Measurements from ENCODE around the gene KDM5A. TPM values are rescaled to one million over a fixed set of nuclear protein-coding genes. Genes with fewer than 3 reads are reported as not detected.

Gene KDM5A
- total RNA-seq, 2 donors from 2014 or later = 24.4 to 67.6 TPM

GRCh38 chr12:256225-256624, 132.9 kb downstream of the KDM5A start:
- no peak for ATAC-seq
- no peaks in the 10 kb centered on the region for H3K4me1 ChIP-seq
- DNase-seq = no peak
- no peaks in the 10 kb centered on the region for H3K36me3 ChIP-seq (replicated peaks in 1 of 2; ENCODE audit: insufficient read depth in 1 of 2, low read depth in 2 of 2)
- H3K27me3 ChIP-seq = no peaks in the 10 kb centered on the region
- TF ChIP-seq CTCF (IDR thresholded peaks at IDR 0.05) (no peak), POLR2A (IDR thresholded peaks at IDR 0.05) (no peak)
- no peak overlapping the region for H3K4me3 ChIP-seq
- WGBS, 2 donors = 74 to 88% methylated on average over 6 of the region's 6 CpGs
- H3K9me3 ChIP-seq = no peaks in the 10 kb centered on the region
- no peak overlapping the region for H3K27ac ChIP-seq
- intact Hi-C loops (cut with DNase I) = no loop called here

- no peaks in the 10 kb centered on the region for H3K9me3 ChIP-seq
- H3K4me3 ChIP-seq = no peak overlapping the region
- intact Hi-C loops (cut with DNase I) = no loop called here
- no peaks in the 10 kb centered on the region for H3K4me1 ChIP-seq
- H3K36me3 ChIP-seq (replicated peaks in 1 of 2; ENCODE audit: insufficient read depth in 1 of 2, low read depth in 2 of 2) = no peaks in the 10 kb centered on the region
- no peak for DNase-seq
- 74 to 79% methylated on average over 9 of the region's 9 CpGs for WGBS, 2 donors
- no peak for TF ChIP-seq CTCF (IDR thresholded peaks at IDR 0.05)
- TF ChIP-seq POLR2A (IDR thresholded peaks at IDR 0.05) = no peak
- H3K27me3 ChIP-seq = no peaks in the 10 kb centered on the region
- no peak for ATAC-seq
- no peak overlapping the region for H3K27ac ChIP-seq
These were observed 134.2 kb downstream of the KDM5A start for GRCh38 chr12:254912-255311.

- no peak for ATAC-seq
- TF ChIP-seq CTCF (IDR thresholded peaks at IDR 0.05) (no peak), POLR2A (IDR thresholded peaks at IDR 0.05) (no peak)
- intact Hi-C loops (cut with DNase I) = no loop called here
- 65% methylated on average over 10 of the region's 10 CpGs for WGBS, 2 donors
- H3K9me3 ChIP-seq = no peaks in the 10 kb centered on the region
- no peak for DNase-seq
- H3K27me3 ChIP-seq = no peaks in the 10 kb centered on the region
- no peaks in the 10 kb centered on the region for H3K36me3 ChIP-seq (replicated peaks in 1 of 2; ENCODE audit: insufficient read depth in 1 of 2, low read depth in 2 of 2)
- H3K4me3 ChIP-seq = no peak overlapping the region
- no peaks in the 10 kb centered on the region for H3K4me1 ChIP-seq
- H3K27ac ChIP-seq = no peak overlapping the region
These were observed 135.1 kb downstream of the KDM5A start for GRCh38 chr12:254039-254438.

GRCh38 chr12:253116-253831, 135.8 kb downstream of the KDM5A start:
- H3K4me3 ChIP-seq = no peak overlapping the region
- intact Hi-C loops (cut with DNase I) = no loop called here
- no peaks in the 10 kb centered on the region for H3K36me3 ChIP-seq (replicated peaks in 1 of 2; ENCODE audit: insufficient read depth in 1 of 2, low read depth in 2 of 2)
- H3K27me3 ChIP-seq = no peaks in the 10 kb centered on the region
- ATAC-seq = no peak
- DNase-seq = no peak
- 70 to 78% methylated on average over 12 of the region's 12 CpGs for WGBS, 2 donors
- H3K4me1 ChIP-seq = no peaks in the 10 kb centered on the region
- H3K9me3 ChIP-seq = no peaks in the 10 kb centered on the region
- TF ChIP-seq POLR2A (IDR thresholded peaks at IDR 0.05) = no peak
- no peak for TF ChIP-seq CTCF (IDR thresholded peaks at IDR 0.05)
- no peak overlapping the region for H3K27ac ChIP-seq

- no peak for ATAC-seq
- DNase-seq = no peak
- intact Hi-C loops (cut with DNase I) = no loop called here
- WGBS, 2 donors = 20 to 27% methylated on average over 5 of the region's 5 CpGs
- TF ChIP-seq CTCF (IDR thresholded peaks at IDR 0.05) = no peak
- no peak for TF ChIP-seq POLR2A (IDR thresholded peaks at IDR 0.05)
- H3K4me3 ChIP-seq = no peak overlapping the region
- no peaks in the 10 kb centered on the region for H3K27me3 ChIP-seq
- H3K27ac ChIP-seq = no peak overlapping the region
- no peaks in the 10 kb centered on the region for H3K9me3 ChIP-seq
- H3K4me1 ChIP-seq = no peaks in the 10 kb centered on the region
- no peaks in the 10 kb centered on the region for H3K36me3 ChIP-seq (replicated peaks in 1 of 2; ENCODE audit: insufficient read depth in 1 of 2, low read depth in 2 of 2)
These were observed 136.5 kb downstream of the KDM5A start for GRCh38 chr12:252636-253035.
